ENCODE measurements around the gene CELSR2.

The CELSR2 gene

DNA sequence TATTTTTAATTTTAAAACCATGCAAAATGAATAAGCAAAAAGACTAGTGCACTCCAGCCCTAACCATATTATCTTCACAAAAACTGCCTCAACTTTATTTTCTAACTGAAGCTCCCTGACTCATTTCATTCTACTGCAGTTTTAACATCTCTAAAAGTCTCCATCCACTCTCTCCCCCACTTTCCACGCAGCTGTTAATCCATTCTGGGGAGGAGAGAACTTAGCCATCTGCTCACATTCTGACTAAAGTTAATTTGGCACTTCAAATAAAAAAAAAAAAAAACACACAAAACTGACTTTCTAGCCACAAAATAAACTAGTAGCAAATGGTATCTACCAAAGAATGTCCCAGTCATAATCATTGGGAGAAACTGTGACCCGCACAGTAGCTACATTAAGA, 62.9 kb downstream of the CELSR2 start:
- Histone ChIP-seq H3K4me3 (ENCODE audit: low read length) (no peak overlapping the region), H3F3A (ENCODE audit: insufficient read depth, low read length) (no peaks in the 10 kb centered on the region), H3K27me3 (replicated peaks; ENCODE audit: insufficient read depth, low read length) (no peaks in the 10 kb centered on the region), H3K4me1 (ENCODE audit: low read length) (no peaks in the 10 kb centered on the region), H3K36me3 (replicated peaks; ENCODE audit: insufficient read depth, low read length) (no peaks in the 10 kb centered on the region), H4K20me1 (ENCODE audit: insufficient read depth, low read length) (no peaks in the 10 kb centered on the region), H2AFZ (ENCODE audit: low read length) (no peak overlapping the region), H3K9me2 (replicated peaks; ENCODE audit: insufficient read depth, low read length) (no peaks in the 10 kb centered on the region), H3K27ac (ENCODE audit: low read length) (no peak overlapping the region), H3K4me2 (ENCODE audit: low read depth, low read length) (no peak overlapping the region), H3K9me3 (replicated peaks; ENCODE audit: insufficient read depth, low read length) (no peaks in the 10 kb centered on the region), H3K79me2 (ENCODE audit: low read length) (no peaks in the 10 kb centered on the region), H3K9ac (ENCODE audit: low read length) (no peak overlapping the region)
- TF ChIP-seq EZH2phosphoT487 (IDR thresholded peaks at IDR 0.05; ENCODE audit: low read length): no peak
- TF ChIP-seq EZH2 (optimal IDR thresholded peaks at IDR 0.05; ENCODE audit: low read depth, low read length): no peak
- TF ChIP-seq, protein P1, sequence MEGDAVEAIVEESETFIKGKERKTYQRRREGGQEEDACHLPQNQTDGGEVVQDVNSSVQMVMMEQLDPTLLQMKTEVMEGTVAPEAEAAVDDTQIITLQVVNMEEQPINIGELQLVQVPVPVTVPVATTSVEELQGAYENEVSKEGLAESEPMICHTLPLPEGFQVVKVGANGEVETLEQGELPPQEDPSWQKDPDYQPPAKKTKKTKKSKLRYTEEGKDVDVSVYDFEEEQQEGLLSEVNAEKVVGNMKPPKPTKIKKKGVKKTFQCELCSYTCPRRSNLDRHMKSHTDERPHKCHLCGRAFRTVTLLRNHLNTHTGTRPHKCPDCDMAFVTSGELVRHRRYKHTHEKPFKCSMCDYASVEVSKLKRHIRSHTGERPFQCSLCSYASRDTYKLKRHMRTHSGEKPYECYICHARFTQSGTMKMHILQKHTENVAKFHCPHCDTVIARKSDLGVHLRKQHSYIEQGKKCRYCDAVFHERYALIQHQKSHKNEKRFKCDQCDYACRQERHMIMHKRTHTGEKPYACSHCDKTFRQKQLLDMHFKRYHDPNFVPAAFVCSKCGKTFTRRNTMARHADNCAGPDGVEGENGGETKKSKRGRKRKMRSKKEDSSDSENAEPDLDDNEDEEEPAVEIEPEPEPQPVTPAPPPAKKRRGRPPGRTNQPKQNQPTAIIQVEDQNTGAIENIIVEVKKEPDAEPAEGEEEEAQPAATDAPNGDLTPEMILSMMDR (IDR thresholded peaks at IDR 0.05; ENCODE audit: low read length): no peak
- no peak for DNase-seq

DNA sequence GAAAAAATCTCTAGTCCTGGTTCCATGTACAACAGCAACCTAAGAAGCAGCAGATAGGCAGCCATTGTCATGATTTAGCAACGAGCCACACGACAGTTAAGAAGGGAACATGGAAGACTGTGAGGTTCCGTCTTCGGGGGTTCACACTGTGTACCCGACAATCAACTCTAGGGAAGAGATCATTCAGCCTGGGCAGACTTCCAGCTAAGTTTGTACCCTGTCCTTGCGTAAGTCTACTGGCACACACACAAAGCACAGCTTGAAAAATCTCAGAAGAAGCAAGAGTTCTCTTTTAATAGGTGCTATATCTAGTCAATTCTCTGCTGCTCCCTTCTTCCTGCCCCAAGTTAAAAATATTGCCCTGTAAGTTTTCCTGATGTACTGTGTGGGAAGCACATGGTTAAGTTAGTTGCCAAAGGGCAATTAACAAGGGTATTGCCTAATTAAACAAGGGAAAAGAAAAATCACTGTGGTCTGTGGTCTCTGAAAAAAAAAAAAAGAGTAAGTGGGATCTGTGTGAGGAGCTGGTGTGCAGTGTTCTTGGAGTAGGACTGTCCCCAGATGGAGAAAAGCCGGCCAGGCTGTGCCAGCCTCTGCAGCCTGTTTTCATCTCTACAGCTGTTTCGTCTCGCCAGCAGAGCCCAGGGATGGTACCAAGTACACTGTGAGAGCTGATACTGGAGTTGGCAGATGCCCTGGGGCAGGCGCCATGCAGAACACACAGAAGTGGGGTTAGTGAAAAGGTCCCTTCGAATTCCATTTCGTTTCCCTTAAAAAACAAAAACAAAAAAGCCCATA, 63.8 kb downstream of the CELSR2 start:
- Histone ChIP-seq H3K4me3 (ENCODE audit: low read length) (no peak overlapping the region), H3K27me3 (replicated peaks; ENCODE audit: insufficient read depth, low read length) (no peaks in the 10 kb centered on the region), H3K9ac (ENCODE audit: low read length) (no peak overlapping the region), H3K4me2 (ENCODE audit: low read depth, low read length) (no peak overlapping the region), H3K4me1 (ENCODE audit: low read length) (no peaks in the 10 kb centered on the region), H3K9me3 (replicated peaks; ENCODE audit: insufficient read depth, low read length) (no peaks in the 10 kb centered on the region), H3K79me2 (ENCODE audit: low read length) (no peaks in the 10 kb centered on the region), H4K20me1 (ENCODE audit: insufficient read depth, low read length) (no peaks in the 10 kb centered on the region), H3K36me3 (replicated peaks; ENCODE audit: insufficient read depth, low read length) (no peaks in the 10 kb centered on the region), H3K9me2 (replicated peaks; ENCODE audit: insufficient read depth, low read length) (no peaks in the 10 kb centered on the region), H3K27ac (ENCODE audit: low read length) (no peak overlapping the region), H3F3A (ENCODE audit: insufficient read depth, low read length) (no peaks in the 10 kb centered on the region), H2AFZ (ENCODE audit: low read length) (no peak overlapping the region)
- DNase-seq: no peak
- TF ChIP-seq EZH2phosphoT487 (IDR thresholded peaks at IDR 0.05; ENCODE audit: low read length): no peak
- TF ChIP-seq, protein P1 (IDR thresholded peaks at IDR 0.05; ENCODE audit: low read length): no peak
- no peak for TF ChIP-seq EZH2 (optimal IDR thresholded peaks at IDR 0.05; ENCODE audit: low read depth, low read length)

DNA sequence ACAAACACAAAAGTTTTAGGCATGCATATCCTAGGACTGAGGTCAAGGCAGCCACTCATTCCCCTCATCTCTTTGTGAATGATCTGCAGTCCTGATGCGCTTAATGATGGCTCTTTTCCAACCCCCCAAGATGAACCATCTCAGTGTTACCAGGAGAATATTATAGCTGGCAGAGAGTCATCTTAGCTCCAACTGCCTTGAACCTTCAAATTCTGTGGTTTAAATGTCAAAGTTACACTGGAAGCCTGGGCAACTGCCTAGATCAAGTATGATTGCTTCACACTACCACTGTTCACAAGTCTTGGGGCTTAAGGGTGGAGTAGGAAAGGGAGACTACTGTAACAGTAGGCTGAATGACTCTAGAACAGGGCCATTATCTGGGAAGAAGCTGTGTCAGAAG, 65.5 kb downstream of the CELSR2 start:
- Histone ChIP-seq H3K27me3 (replicated peaks; ENCODE audit: insufficient read depth, low read length) (no peaks in the 10 kb centered on the region), H3K27ac (ENCODE audit: low read length) (no peak overlapping the region), H3K4me3 (ENCODE audit: low read length) (no peak overlapping the region), H3K79me2 (ENCODE audit: low read length) (no peaks in the 10 kb centered on the region), H3K4me2 (ENCODE audit: low read depth, low read length) (no peak overlapping the region), H2AFZ (ENCODE audit: low read length) (no peak overlapping the region), H3F3A (ENCODE audit: insufficient read depth, low read length) (no peaks in the 10 kb centered on the region), H4K20me1 (ENCODE audit: insufficient read depth, low read length) (no peaks in the 10 kb centered on the region), H3K4me1 (ENCODE audit: low read length) (no peaks in the 10 kb centered on the region), H3K36me3 (replicated peaks; ENCODE audit: insufficient read depth, low read length) (no peaks in the 10 kb centered on the region), H3K9me2 (replicated peaks; ENCODE audit: insufficient read depth, low read length) (no peaks in the 10 kb centered on the region), H3K9ac (ENCODE audit: low read length) (no peak overlapping the region), H3K9me3 (replicated peaks; ENCODE audit: insufficient read depth, low read length) (no peaks in the 10 kb centered on the region)
- no peak for TF ChIP-seq EZH2 (optimal IDR thresholded peaks at IDR 0.05; ENCODE audit: low read depth, low read length)
- no peak for TF ChIP-seq EZH2phosphoT487 (IDR thresholded peaks at IDR 0.05; ENCODE audit: low read length)
- TF ChIP-seq, protein P1 (IDR thresholded peaks at IDR 0.05; ENCODE audit: low read length): no peak
- no peak for DNase-seq
